IgD-negative memory B cell (primary cell): ENCODE data around the gene EXOSC10. TPM values are rescaled to one million over a fixed set of nuclear protein-coding genes. Genes with fewer than 3 reads are reported as not detected.
"Not testable (repeated sequence)": the region's sequence is repeated elsewhere in the genome, so short reads cannot be mapped to it uniquely, and the experiment has no call there.

Experiments
- H3K27ac Mint-ChIP-seq, 3 donors: one replicate each; pipeline ENCODE4 v1.8.0; 2020 to 2022; ENCODE audit warnings: mild to moderate bottlenecking in 3 of 3, mixed read lengths in 3 of 3, moderate library complexity in 1 of 3
- H3K27me3 Mint-ChIP-seq: one replicate; pipeline ENCODE4 v1.8.0; 2021; ENCODE audit warnings: mixed read lengths
- H3K36me3 Mint-ChIP-seq: one replicate; pipeline ENCODE4 v1.8.0; 2020; ENCODE audit warnings: mild to moderate bottlenecking, mixed read lengths
- H3K4me1 Mint-ChIP-seq, 3 donors: one replicate each; pipeline ENCODE4 v1.8.0; 2020 to 2022; ENCODE audit warnings: mixed read lengths in 3 of 3, mild to moderate bottlenecking in 1 of 3
- H3K4me3 Mint-ChIP-seq, 4 donors: one replicate each; pipeline ENCODE4 v1.8.0; 2020 to 2022; ENCODE audit warnings: mild to moderate bottlenecking in 4 of 4, mixed read lengths in 4 of 4, moderate library complexity in 3 of 4
- H3K9me3 Mint-ChIP-seq, 3 donors: one replicate each; pipeline ENCODE4 v1.8.0; 2020 to 2021; ENCODE audit warnings: mixed read lengths in 3 of 3, mild to moderate bottlenecking in 1 of 3
- polyA plus RNA-seq: library from polyadenylated mRNA; unstranded; fragments of 300-500 nt; fragmentation: Illumina TruSeq; gene quantifications from one replicate; pipeline ENCODE4 v1.2.3, GENCODE V29; 2021

EXOSC10 gene
- polyA plus RNA-seq, 1 donor from 2014 or later, result 42.2 TPM

GRCh38 chr1:11046270-11046566, 53.5 kb downstream of the EXOSC10 start:
- no peaks in the 10 kb centered on the region for H3K36me3 Mint-ChIP-seq
- no peak overlapping the region for H3K27ac Mint-ChIP-seq
- H3K4me3 Mint-ChIP-seq, result no peak overlapping the region
- no peaks in the 10 kb centered on the region for H3K9me3 Mint-ChIP-seq
- H3K4me1 Mint-ChIP-seq, result peaks cover 0 to 3% (median under 1%) of the 10 kb centered on the region in 3 donors
- H3K27me3 Mint-ChIP-seq, result no peaks in the 10 kb centered on the region

- H3K36me3 Mint-ChIP-seq, result no peaks in the 10 kb centered on the region
- no peaks in the 10 kb centered on the region for H3K27me3 Mint-ChIP-seq
- H3K9me3 Mint-ChIP-seq, result no peaks in the 10 kb centered on the region
Measured at GRCh38 chr1:11045428-11046269, 54.0 kb downstream of the EXOSC10 start.

GRCh38 chr1:11044849-11045427, 54.7 kb downstream of the EXOSC10 start:
- Mint-ChIP-seq H3K27me3 (no peaks in the 10 kb centered on the region), H3K27ac (no peak overlapping the region), H3K36me3 (no peaks in the 10 kb centered on the region), H3K4me1 (no peaks in the 10 kb centered on the region), H3K9me3 (no peaks in the 10 kb centered on the region), H3K4me3 (no peak overlapping the region)

More at GRCh38 chr1:11045428-11046269, 54.0 kb downstream of the EXOSC10 start:
- H3K27ac Mint-ChIP-seq, result no peak overlapping the region
- H3K4me1 Mint-ChIP-seq, result peaks cover 0 to 2% (median 0%) of the 10 kb centered on the region in 3 donors
- H3K4me3 Mint-ChIP-seq, result peak overlapping the region in 1 of 4 donors; percentile 41

- Mint-ChIP-seq H3K4me3 (no peak overlapping the region), H3K36me3 (no peaks in the 10 kb centered on the region), H3K4me1 (no peaks in the 10 kb centered on the region), H3K27me3 (no peaks in the 10 kb centered on the region), H3K9me3 (no peaks in the 10 kb centered on the region), H3K27ac (no peak overlapping the region)
Measured at GRCh38 chr1:11044086-11044848, 55.4 kb downstream of the EXOSC10 start.

- Mint-ChIP-seq H3K27me3 (no peaks in the 10 kb centered on the region), H3K9me3 (no peaks in the 10 kb centered on the region), H3K27ac (no peak overlapping the region), H3K4me1 (no peaks in the 10 kb centered on the region), H3K36me3 (no peaks in the 10 kb centered on the region), H3K4me3 (no peak overlapping the region)
Measured at GRCh38 chr1:11042995-11043874, 56.4 kb downstream of the EXOSC10 start.

- no peak overlapping the region for H3K4me3 Mint-ChIP-seq
- H3K36me3 Mint-ChIP-seq, result no peaks in the 10 kb centered on the region
- H3K27ac Mint-ChIP-seq, result no peak overlapping the region
- peaks cover 0 to 4% (median 2%) of the 10 kb centered on the region in 3 donors for H3K4me1 Mint-ChIP-seq
- no peaks in the 10 kb centered on the region for H3K9me3 Mint-ChIP-seq
- no peaks in the 10 kb centered on the region for H3K27me3 Mint-ChIP-seq
Measured at GRCh38 chr1:11042065-11042464, 57.6 kb downstream of the EXOSC10 start.

GRCh38 chr1:11041048-11041447, 58.6 kb downstream of the EXOSC10 start:
- Mint-ChIP-seq H3K4me1 (peaks cover 0 to 4% (median 2%) of the 10 kb centered on the region in 3 donors), H3K36me3 (no peaks in the 10 kb centered on the region), H3K27me3 (no peaks in the 10 kb centered on the region), H3K27ac (no peak overlapping the region), H3K4me3 (no peak overlapping the region), H3K9me3 (no peaks in the 10 kb centered on the region)

GRCh38 chr1:11040105-11040429, 59.6 kb downstream of the EXOSC10 start:
- not testable (repeated sequence) for H3K4me1 Mint-ChIP-seq, H3K4me3 Mint-ChIP-seq, H3K36me3 Mint-ChIP-seq, H3K27ac Mint-ChIP-seq, H3K9me3 Mint-ChIP-seq, H3K27me3 Mint-ChIP-seq

- H3K27me3 Mint-ChIP-seq, result peaks cover 2% of the 10 kb centered on the region
Measured at GRCh38 chr1:11039351-11040104, 60.1 kb downstream of the EXOSC10 start.

GRCh38 chr1:11037740-11038182, 61.9 kb downstream of the EXOSC10 start:
- Mint-ChIP-seq H3K4me1 (peaks cover 0 to 4% (median 2%) of the 10 kb centered on the region in 3 donors), H3K4me3 (no peak overlapping the region), H3K36me3 (no peaks in the 10 kb centered on the region), H3K27me3 (peaks cover 2% of the 10 kb centered on the region), H3K27ac (peak overlapping the region in 1 of 3 donors; percentile 67), H3K9me3 (no peaks in the 10 kb centered on the region)

More at GRCh38 chr1:11039351-11040104, 60.1 kb downstream of the EXOSC10 start:
- Mint-ChIP-seq H3K4me3 (no peak overlapping the region), H3K9me3 (no peaks in the 10 kb centered on the region), H3K4me1 (peaks cover 0 to 4% (median 2%) of the 10 kb centered on the region in 3 donors), H3K36me3 (no peaks in the 10 kb centered on the region), H3K27ac (no peak overlapping the region)

- not testable (repeated sequence) for H3K4me3 Mint-ChIP-seq, H3K9me3 Mint-ChIP-seq, H3K27me3 Mint-ChIP-seq, H3K36me3 Mint-ChIP-seq, H3K4me1 Mint-ChIP-seq
- H3K27ac Mint-ChIP-seq, result peak overlapping the region in 1 of 3 donors; percentile 67
Measured at GRCh38 chr1:11037019-11037739, 62.5 kb downstream of the EXOSC10 start.

GRCh38 chr1:11031624-11032262, 67.9 kb downstream of the EXOSC10 start:
- Mint-ChIP-seq H3K4me1 (peaks cover 0 to 5% (median 0%) of the 10 kb centered on the region in 3 donors), H3K9me3 (no peaks in the 10 kb centered on the region), H3K27me3 (peaks cover 2% of the 10 kb centered on the region), H3K4me3 (no peak overlapping the region), H3K27ac (no peak overlapping the region), H3K36me3 (no peaks in the 10 kb centered on the region)

GRCh38 chr1:11030865-11031264, 68.8 kb downstream of the EXOSC10 start:
- Mint-ChIP-seq H3K4me3 (no peak overlapping the region), H3K36me3 (no peaks in the 10 kb centered on the region), H3K9me3 (no peaks in the 10 kb centered on the region), H3K27ac (peak overlapping the region in 1 of 3 donors; percentile 64), H3K4me1 (peaks cover 0 to 5% (median 0%) of the 10 kb centered on the region in 3 donors), H3K27me3 (peaks cover 2% of the 10 kb centered on the region)
